Stomach (tissue), 19 donors: Measurements from ENCODE around the gene FAM120B. TPM values are rescaled to one million over a fixed set of nuclear protein-coding genes. Genes with fewer than 3 reads are reported as not detected.

Source experiments
- DNase-seq, 2 donors: peaks; one replicate each; pipeline versions ENCODE4 v3.0.0 to v3.0.0-alpha.2; 2013 to 2019
- H3K27ac ChIP-seq, 5 donors: fragments of 200-600 bp in 4 of 5; sonication (generic) in 4 of 5; one replicate each; pipeline ENCODE4 v1.5.1; 2013 to 2019; ENCODE audit warnings: mild to moderate bottlenecking in 1 of 5, moderate library complexity in 1 of 5
- H3K27me3 ChIP-seq, 3 donors: fragments of 200-600 bp; sonication (generic); one replicate each; pipeline ENCODE4 v1.5.1; 2017 to 2019; ENCODE audit warnings: mixed run types in 1 of 3
- H3K36me3 ChIP-seq, 4 donors: fragments of 200-600 bp; sonication (generic); 1 replicate in 3 of 4; 2 replicates in 1 of 4; pipeline ENCODE4 v1.5.1; 2016 to 2019
- H3K4me1 ChIP-seq, 4 donors: fragments of 200-600 bp; sonication (generic); one replicate each; pipeline ENCODE4 v1.5.1; 2016 to 2019
- H3K4me3 ChIP-seq, 4 donors: fragments of 200-600 bp; sonication (generic) in 3 of 4; one replicate each; pipeline ENCODE4 v1.5.1; 2016 to 2019; ENCODE audit warnings: mild to moderate bottlenecking in 1 of 4
- H3K9me3 ChIP-seq, 4 donors: fragments of 200-600 bp; sonication (generic); one replicate each; pipeline ENCODE4 v1.5.1; 2016 to 2019
- CTCF ChIP-seq, 7 experiments: fragments of 450-650 bp in 4 of 7; fragments of 200-600 bp in 3 of 7; sonication (generic) in 3 of 7; IDR thresholded peaks; one replicate each; pipeline ENCODE4 v1.5.1; 2016 to 2019; ENCODE audit warnings: antibody characterized with exemption in 7 of 7, control low read depth in 2 of 7, mild to moderate bottlenecking in 1 of 7
- EP300 ChIP-seq: sonication (generic); formaldehyde crosslinking; IDR thresholded peaks from one replicate; pipeline ENCODE4 v1.6.1; 2017; ENCODE audit warnings: antibody characterized with exemption
- POLR2A ChIP-seq, 4 donors: fragments of 450-650 bp; IDR thresholded peaks; one replicate each; pipeline ENCODE4 v1.6.1; 2016; ENCODE audit warnings: antibody characterized with exemption in 4 of 4, control low read depth in 2 of 4, mild to moderate bottlenecking in 1 of 4, moderate library complexity in 1 of 4
- POLR2AphosphoS5 ChIP-seq, 3 donors: sonication (generic); formaldehyde crosslinking; IDR thresholded peaks; one replicate each; pipeline ENCODE4 v1.6.1; 2016; ENCODE audit warnings: antibody characterized with exemption in 3 of 3
- WGBS, 5 donors: extraction: QIAGEN DNeasy Blood & Tissue Kit in 3 of 5; methylation state at CpG; one replicate each; pipeline versions ENCODE4 v1.1.5 to v1.1.7; 2013 to 2018; 5-methylcytosine and 5-hydroxymethylcytosine counted together
- intact Hi-C: fragments of 100-400 bp; cut with DNase I; formaldehyde crosslinking; loops from one replicate; pipeline ENCODE4 v1.15.1; 2023; ENCODE audit warnings: low total_unique reads
- long read RNA-seq, 10 donors: transcript quantifications; one replicate each; lab custom pipeline, GENCODE V29; 2026
- polyA plus RNA-seq, 3 donors: library from polyadenylated mRNA; stranded (reverse); fragments of 200-250 nt; gene quantifications; one replicate each; pipeline ENCODE4 v1.2.3, GENCODE V29; 2013
- total RNA-seq, 5 donors: library from RNA; depleted of rRNA; stranded (reverse); fragments of >200 nt; gene quantifications; one replicate each; pipeline versions ENCODE4 v1.1.0 to v1.2.3, GENCODE V29; 2014 to 2016
- donor health status: healthy with polysubstance abuse.
- donor health status: Bipolar disorder and iron deficiency.
- donor health status: healthy.

Gene FAM120B
- total RNA-seq (10 to 100 TPM; 26.4 to 66.5 (median 29.9) TPM), polyA plus RNA-seq (1 to 10 TPM; 6.4 to 9.9 (median 9.4) TPM)
- long read RNA-seq, donor 1 = 0 reads
- long read RNA-seq, donor 2, full-length matches to known transcripts = 4 of 11 reads
- long read RNA-seq, donor 2, partial matches to known transcripts = 7 of 11 reads
- long read RNA-seq, donor 2, other reads (novel, unspliced or antisense) = 0 of 11 reads
- long read RNA-seq, donor 3, partial matches to known transcripts = 7 of 7 reads
- long read RNA-seq, donor 3, other reads (novel, unspliced or antisense) = 0 of 7 reads
- long read RNA-seq, donor 4 = 0 reads
- long read RNA-seq, donor 5, full-length matches to known transcripts = 2 of 10 reads
- long read RNA-seq, donor 5, partial matches to known transcripts = 8 of 10 reads
- long read RNA-seq, donor 5, other reads (novel, unspliced or antisense) = 0 of 10 reads
- long read RNA-seq, donor 6, full-length matches to known transcripts = 3 of 40 reads
- long read RNA-seq, donor 6, partial matches to known transcripts = 37 of 40 reads
- long read RNA-seq, donor 6, other reads (novel, unspliced or antisense) = 0 of 40 reads
- long read RNA-seq, donor 7, full-length matches to known transcripts = 1 of 1 reads
- long read RNA-seq, donor 7, partial matches to known transcripts = 0 of 1 reads
- long read RNA-seq, donor 7, other reads (novel, unspliced or antisense) = 0 of 1 reads
- long read RNA-seq, donor 8, full-length matches to known transcripts = 2 of 10 reads
- long read RNA-seq, donor 8, partial matches to known transcripts = 8 of 10 reads
- long read RNA-seq, donor 8, other reads (novel, unspliced or antisense) = 0 of 10 reads
- long read RNA-seq, donor 9, partial matches to known transcripts = 8 of 9 reads
- long read RNA-seq, donor 9, other reads (novel, unspliced or antisense) = 0 of 9 reads
- long read RNA-seq, donor 10 = 0 reads

GRCh38 chr6:170306324-170307079 is at the start of gene FAM120B:
Gene FAM120B (plus strand): TSS chr6:170306758. CDS start chr6:170317391, 10,633 bp downstream.
- intact Hi-C loops = no loop called here
- H3K4me1 ChIP-seq = peaks cover 20 to 54% (median 40%) of the 10 kb centered on the region in 4 donors
- no peaks in the 10 kb centered on the region for H3K27me3 ChIP-seq
- peak within 1 kb of the TSS; percentile 90 to 96 (median 92) for H3K4me3 ChIP-seq
- 0 to 1% (median 1%) methylated on average over 38 to 97 of the region's 97 CpGs for WGBS, 5 donors
- H3K27ac ChIP-seq = peak within 1 kb of the TSS; percentile 86 to 95 (median 93)
- peaks cover 0 to 3% (median 0%) of the 10 kb centered on the region in 4 donors for H3K36me3 ChIP-seq
- no peaks in the 10 kb centered on the region for H3K9me3 ChIP-seq
- DNase-seq = peak; percentile 98 to 99
- TF ChIP-seq CTCF (IDR thresholded peaks at IDR 0.05) (no peak), EP300 (no peak), POLR2A (IDR thresholded peaks at IDR 0.05) (peak in 1 of 4 donors; percentile 72), POLR2AphosphoS5 (IDR thresholded peaks at IDR 0.05) (peak; percentile 97 to 99 (median 98))

GRCh38 chr6:170257376-170257775 is 49.2 kb upstream of the FAM120B start:
- Histone ChIP-seq H3K9me3 (no peaks in the 10 kb centered on the region), H3K4me1 (no peaks in the 10 kb centered on the region), H3K4me3 (no peak overlapping the region), H3K27ac (no peak overlapping the region), H3K27me3 (peaks cover 0 to 18% (median 0%) of the 10 kb centered on the region in 3 donors), H3K36me3 (no peaks in the 10 kb centered on the region)
- WGBS, 5 donors = 79 to 89% (median 82%) methylated on average over 4 of the region's 4 CpGs
- DNase-seq = no peak
- intact Hi-C loops = no loop called here
- TF ChIP-seq EP300 = no peak
- no peak for TF ChIP-seq POLR2AphosphoS5 (IDR thresholded peaks at IDR 0.05)
- TF ChIP-seq POLR2A (IDR thresholded peaks at IDR 0.05) = no peak
- no peak for TF ChIP-seq CTCF (IDR thresholded peaks at IDR 0.05)

GRCh38 chr6:170258407-170258806 is 48.2 kb upstream of the FAM120B start:
- no peak for TF ChIP-seq POLR2AphosphoS5 (IDR thresholded peaks at IDR 0.05)
- TF ChIP-seq POLR2A (IDR thresholded peaks at IDR 0.05) = no peak
- TF ChIP-seq CTCF (IDR thresholded peaks at IDR 0.05) = no peak
- no peak for TF ChIP-seq EP300
- no peaks in the 10 kb centered on the region for H3K4me1 ChIP-seq
- H3K27ac ChIP-seq = peak overlapping the region in 1 of 5 donors; percentile 9
- no peaks in the 10 kb centered on the region for H3K36me3 ChIP-seq
- H3K9me3 ChIP-seq = no peaks in the 10 kb centered on the region
- no peak overlapping the region for H3K4me3 ChIP-seq
- 80 to 91% (median 86%) methylated on average over 6 of the region's 6 CpGs for WGBS, 5 donors
- intact Hi-C loops = no loop called here
- no peak for DNase-seq
- H3K27me3 ChIP-seq = peaks cover 0 to 21% (median 0%) of the 10 kb centered on the region in 3 donors
